Ovary (tissue), 3 donors: ENCODE results near the gene CLK3.

Source experiments
- EP300 ChIP-seq: sonication (generic); formaldehyde crosslinking; IDR thresholded peaks from one replicate; pipeline ENCODE4 v1.6.1; 2017; ENCODE audit warnings: antibody characterized with exemption
- POLR2A ChIP-seq: fragments of 450-650 bp; IDR thresholded peaks from one replicate; pipeline ENCODE4 v1.6.1; 2017; ENCODE audit warnings: antibody characterized with exemption, mild to moderate bottlenecking, moderate library complexity
- TF ChIP-seq, protein P1 (sequence below), 3 donors: fragments of 450-650 bp in 2 of 3; fragments of 200-600 bp in 1 of 3; IDR thresholded peaks; one replicate each; pipeline versions ENCODE4 v1.5.1 to v1.8.0; 2016 to 2022; ENCODE audit warnings: antibody characterized with exemption in 3 of 3, mild to moderate bottlenecking in 1 of 3
- donor health status: DM: no; HTN: no; CAD: no.

- TF ChIP-seq, protein P1, sequence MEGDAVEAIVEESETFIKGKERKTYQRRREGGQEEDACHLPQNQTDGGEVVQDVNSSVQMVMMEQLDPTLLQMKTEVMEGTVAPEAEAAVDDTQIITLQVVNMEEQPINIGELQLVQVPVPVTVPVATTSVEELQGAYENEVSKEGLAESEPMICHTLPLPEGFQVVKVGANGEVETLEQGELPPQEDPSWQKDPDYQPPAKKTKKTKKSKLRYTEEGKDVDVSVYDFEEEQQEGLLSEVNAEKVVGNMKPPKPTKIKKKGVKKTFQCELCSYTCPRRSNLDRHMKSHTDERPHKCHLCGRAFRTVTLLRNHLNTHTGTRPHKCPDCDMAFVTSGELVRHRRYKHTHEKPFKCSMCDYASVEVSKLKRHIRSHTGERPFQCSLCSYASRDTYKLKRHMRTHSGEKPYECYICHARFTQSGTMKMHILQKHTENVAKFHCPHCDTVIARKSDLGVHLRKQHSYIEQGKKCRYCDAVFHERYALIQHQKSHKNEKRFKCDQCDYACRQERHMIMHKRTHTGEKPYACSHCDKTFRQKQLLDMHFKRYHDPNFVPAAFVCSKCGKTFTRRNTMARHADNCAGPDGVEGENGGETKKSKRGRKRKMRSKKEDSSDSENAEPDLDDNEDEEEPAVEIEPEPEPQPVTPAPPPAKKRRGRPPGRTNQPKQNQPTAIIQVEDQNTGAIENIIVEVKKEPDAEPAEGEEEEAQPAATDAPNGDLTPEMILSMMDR (IDR thresholded peaks at IDR 0.05), result no peak
- TF ChIP-seq POLR2A (no peak), EP300 (no peak)
Measured at GRCh38 chr15:74573987-74574386, 41.6 kb upstream of the CLK3 start.
